GM10847 (cell line): ENCODE data around the gene CKAP2.

Experiments
- POLR2A ChIP-seq: IDR thresholded peaks from 2 replicates; pipeline ENCODE4 v1.6.1; 2011; ENCODE audit not compliant: insufficient read length; ENCODE audit errors: extremely low read depth

The CKAP2 gene, protein sequence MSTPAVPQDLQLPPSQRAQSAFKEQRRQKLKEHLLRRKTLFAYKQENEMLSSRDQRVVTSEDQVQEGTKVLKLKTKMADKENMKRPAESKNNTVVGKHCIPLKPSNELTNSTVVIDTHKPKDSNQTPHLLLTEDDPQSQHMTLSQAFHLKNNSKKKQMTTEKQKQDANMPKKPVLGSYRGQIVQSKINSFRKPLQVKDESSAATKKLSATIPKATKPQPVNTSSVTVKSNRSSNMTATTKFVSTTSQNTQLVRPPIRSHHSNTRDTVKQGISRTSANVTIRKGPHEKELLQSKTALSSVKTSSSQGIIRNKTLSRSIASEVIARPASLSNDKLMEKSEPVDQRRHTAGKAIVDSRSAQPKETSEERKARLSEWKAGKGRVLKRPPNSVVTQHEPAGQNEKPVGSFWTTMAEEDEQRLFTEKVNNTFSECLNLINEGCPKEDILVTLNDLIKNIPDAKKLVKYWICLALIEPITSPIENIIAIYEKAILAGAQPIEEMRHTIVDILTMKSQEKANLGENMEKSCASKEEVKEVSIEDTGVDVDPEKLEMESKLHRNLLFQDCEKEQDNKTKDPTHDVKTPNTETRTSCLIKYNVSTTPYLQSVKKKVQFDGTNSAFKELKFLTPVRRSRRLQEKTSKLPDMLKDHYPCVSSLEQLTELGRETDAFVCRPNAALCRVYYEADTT

DNA sequence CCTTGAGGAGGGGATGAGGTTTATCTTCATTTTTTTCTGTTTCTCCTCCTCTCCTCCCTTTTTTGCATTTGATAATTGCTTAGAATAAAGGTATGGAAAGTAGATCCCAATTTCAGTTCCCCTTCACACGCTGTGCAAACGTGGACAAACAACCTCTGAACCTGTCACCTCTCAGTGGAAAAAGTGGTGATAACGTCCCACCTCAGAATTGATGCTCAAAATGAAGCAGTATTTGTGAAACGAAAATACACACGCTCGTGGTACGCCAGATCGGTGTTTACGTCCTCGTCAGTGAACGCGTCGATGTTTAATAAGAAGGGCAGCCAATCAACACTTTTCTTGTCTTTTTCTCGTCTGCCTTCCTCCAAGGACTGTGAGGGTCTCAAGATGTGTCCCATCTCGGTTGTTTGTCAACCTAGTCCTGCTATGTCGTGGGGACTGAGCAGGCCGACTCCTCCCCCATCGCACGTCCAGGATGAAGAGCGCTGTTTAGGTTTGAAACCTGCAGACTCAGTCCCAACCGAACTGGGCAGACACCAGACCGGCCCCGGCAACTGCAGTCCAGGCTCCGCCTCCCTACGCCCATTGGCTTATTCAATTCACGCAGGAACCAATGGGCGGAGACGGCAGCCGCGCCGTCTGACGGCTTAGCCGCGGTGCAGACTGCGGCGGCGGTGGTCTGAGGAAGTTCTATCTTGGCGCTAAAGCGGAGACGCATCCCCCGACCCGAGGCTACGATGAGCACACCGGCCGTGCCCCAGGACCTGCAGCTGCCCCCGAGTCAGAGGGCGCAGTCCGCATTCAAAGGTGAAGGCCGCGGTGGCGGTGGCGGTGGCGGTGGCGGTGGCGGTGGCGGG is at the start of gene CKAP2:
Gene CKAP2 (plus strand): TSS at position 659 of the 857 bp plus-strand sequence. CDS start 79 bp downstream, at position 738.
- TF ChIP-seq POLR2A: peak; percentile 93

DNA sequence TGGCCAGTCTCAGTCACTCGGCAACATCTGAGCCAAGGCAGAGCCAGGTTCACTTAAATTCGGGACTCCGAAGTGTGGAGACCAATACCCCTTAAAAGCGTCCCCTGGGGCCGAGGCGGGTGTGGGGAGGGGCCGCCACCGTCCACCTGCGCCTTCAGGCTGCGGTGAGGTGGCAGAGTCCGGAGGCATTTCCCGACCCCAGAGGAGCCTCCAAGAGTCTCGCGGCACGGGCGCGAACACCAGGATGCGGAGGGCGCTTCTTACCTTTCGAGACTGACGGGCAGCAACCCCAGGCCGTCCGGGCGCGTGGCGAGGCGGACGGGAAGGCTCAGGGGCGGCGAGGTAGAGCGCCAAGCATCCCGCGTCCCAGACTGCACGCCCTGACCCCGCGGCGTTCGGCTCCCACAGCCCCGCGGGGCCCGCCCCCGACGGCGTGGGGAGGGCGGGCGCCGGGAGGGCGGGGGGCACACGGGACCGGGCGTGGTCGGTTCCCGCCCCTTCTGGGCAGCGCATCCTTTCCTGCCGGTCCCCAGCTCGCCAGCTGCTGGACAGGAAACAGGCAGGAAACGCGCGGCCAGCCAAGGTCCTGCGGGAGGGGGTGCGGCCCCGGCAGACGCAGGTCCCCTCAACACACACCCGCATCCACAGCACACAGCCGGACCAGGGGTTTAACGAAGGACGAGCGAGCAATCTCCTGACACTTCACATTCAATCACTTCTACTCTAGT is 49.3 kb upstream of the CKAP2 start, which contains the start of gene THSD1:
Gene THSD1 (minus strand): TSS at position 406 of the 728 bp plus-strand sequence. CDS start 3,572 bp downstream, outside the sequence.
- no peak for TF ChIP-seq POLR2A

DNA sequence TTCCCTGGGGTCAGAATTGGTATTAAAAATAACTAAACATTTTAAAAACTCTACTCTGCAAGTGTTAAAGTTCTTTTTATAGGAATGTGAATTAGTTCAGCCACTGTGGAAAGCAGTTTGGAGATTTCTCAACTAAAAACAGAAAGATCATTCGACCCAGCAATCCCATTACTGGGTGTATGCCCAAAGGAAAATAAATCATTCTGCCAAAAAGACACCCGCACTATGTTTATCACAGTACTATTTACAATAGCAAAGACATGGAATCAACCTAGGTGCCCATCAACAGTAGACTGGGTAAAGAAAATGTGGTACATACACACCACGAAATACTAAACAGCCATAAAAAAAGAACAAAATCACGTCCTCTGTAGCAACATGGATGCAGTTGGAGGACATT is 48.6 kb upstream of the CKAP2 start:
- no peak for TF ChIP-seq POLR2A

DNA sequence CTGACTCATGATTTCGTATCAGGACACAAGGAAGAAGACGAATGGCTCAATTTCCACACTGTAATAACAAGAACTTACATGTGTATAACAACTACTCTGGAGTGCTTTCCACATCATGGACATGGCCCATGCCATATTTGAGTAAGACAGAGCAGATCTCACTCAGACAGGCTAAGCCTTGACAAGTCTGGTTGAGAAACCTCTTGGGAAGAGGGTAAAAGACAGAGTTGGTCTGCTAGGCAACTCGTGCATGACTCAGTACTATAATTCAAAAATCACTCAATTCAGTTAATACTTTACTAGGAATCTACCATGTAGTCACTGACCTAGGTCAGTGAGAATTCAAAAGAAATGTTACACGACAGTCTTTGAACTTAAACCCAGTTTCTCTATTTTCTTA is 43.6 kb upstream of the CKAP2 start:
- TF ChIP-seq POLR2A: no peak

DNA sequence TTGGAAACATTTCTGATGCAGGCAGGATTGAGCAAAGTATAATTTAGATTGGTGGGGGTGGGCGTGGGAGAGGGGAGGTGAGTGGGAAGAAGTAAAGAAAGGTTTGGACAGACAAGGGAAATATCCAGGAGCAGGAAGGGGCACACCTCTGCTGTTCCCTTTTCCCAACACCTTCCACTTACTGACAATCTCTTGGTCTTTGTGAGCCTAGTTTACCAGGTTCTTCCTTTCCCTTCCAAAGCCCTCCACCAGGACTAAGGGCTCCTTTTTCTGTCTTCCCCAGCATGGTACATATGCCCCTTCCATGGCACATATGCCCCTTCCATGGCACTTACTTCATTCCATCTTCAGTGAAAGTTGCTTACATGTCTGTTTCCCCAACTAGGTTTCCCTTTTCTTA is 43.1 kb upstream of the CKAP2 start:
- no peak for TF ChIP-seq POLR2A

DNA sequence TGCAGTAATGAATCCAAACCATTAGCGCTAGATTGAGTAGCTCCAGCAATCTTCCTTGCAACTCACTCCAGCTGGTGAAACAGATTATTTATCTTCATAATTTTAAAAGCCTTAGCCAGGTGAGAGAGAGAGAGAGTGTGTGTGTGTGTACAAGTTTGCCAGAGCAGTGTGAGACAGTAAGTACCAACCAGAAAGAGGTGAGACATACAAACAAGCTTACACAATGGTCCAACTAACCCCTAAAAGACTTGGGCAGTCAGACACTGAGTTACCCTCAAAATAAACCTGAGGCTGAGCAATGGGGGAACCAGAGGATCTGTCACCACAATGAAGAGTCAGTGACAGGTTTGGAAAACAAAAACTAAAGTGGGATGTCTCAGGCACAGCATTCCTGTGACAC is 41.2 kb upstream of the CKAP2 start:
- no peak for TF ChIP-seq POLR2A

DNA sequence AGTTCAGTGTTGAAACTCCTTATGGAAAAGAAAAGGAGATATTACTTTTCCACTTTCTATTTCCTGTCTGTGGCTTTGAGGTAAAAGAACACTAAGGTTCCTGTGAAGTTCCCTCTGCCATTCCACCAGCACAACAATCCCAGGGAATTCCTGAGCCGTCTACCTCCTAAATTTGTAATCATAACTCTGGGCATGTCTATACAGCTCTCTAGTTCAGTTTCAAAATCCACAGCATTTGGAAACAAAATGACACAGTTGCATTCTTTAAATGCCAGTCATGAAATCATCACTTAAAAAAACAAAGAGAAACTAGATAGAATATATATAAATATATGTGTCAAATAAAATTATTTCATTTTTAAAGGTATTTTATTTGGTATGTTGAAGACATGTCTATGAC is 40.3 kb upstream of the CKAP2 start:
- no peak for TF ChIP-seq POLR2A

DNA sequence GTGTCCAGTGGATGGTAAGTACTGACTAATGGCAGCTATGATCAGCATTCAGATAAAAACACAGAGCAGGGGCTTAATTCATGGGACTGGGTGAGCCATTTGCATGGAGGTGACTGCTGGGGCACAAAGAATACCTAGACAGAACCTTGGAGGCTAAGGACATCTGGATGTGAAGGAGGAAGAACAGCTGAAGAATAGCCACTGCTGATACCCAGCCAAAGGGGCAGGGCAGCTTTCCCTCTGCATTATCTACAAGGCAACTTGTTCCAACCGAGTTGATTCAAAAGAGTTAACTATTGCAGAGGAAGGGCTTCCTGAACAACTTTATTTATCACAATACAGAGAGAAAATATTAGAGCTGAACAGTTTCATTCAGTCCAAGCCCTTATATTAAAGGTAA is 36.2 kb upstream of the CKAP2 start:
- TF ChIP-seq POLR2A: no peak

DNA sequence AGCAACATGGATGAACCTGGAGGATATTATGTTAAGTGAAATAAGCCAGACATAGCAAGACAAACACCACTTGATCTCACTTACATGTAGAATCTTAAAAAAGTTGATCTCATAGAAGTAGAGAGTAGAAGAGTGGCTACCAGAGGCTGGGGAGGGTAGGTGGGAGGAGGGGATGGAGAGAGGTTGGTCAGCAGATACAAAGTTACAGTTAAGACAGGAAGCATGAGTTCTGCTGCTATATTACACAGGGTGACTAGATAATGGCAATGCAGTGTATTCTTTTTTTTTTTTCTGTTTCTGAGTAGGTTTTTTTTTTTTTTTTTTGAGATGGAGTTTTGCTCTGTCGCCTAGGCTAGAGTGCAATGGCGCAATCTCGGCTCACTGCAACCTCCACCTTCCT is 34.1 kb upstream of the CKAP2 start:
- TF ChIP-seq POLR2A: no peak

DNA sequence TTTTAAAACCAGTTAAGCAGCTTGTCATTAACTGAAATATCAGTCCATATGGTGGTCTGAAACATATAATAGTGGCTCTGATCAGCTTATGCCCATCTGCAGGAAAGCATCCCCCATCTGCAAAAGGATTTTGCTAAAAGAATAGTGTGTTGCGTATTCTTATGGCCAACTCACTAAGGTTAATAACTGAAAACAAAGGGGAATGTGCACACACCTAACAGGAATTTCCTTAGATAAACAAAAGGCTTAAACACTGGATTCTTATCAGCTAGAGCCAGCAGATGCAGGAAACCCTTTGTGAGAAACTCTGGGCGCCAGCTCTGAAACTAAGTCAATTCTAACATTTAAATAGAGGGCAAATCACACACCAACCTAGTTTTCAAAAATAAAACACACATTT is 27.0 kb upstream of the CKAP2 start:
- no peak for TF ChIP-seq POLR2A

DNA sequence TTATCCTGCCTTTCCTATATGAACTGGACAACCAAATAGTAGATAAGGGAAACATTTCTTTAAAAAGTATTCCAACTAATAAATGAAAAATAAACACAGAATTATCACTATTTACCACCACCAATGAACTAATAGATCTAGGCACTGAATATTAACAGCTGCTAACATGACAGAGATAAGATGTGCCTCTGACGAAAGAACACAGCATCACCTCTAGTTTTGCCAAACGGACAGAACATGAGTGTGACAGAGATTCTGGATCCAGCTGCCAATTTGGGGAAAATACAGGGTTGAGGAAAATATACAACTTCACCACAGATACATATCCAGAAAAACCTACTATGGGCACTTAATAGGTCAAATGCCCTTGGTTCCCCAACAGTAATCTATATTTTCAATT is 22.8 kb upstream of the CKAP2 start:
- no peak for TF ChIP-seq POLR2A

DNA sequence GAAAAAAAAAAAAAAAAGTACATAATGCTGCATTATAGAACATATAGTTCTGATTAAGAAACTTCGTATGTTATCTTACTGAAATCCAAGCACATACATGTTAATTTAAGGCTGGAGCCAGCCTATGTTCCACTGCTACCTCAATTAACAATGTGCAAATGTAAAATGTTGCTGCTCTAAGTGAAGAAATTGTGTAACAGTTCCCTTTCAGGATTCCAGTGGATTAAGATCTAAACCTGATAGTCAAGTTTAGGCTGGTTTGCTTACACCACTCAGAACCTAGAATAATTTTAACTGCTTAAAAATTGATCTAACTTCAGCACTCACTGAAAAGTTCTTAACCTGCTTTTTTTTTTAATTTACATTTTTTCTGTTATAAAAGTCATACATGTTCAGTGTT is 9.0 kb upstream of the CKAP2 start:
- TF ChIP-seq POLR2A: no peak

DNA sequence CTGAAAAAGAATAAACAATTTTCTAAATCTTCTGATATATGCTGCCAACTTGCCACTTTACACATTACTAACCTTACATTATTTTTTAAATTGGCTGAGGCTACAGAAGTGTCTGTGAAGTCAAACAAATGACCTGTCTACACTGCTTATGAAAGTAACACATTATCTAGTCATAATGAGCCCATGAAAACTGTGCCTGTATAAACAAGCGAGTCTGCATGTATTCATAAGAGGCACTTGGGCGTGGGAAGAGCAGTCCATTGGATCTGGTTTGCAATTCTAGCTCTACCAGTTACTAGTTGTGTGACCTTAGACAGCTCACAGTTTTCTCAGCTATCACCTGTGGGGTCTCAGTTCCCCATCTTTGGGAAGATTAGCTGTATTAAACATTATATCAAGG is 7.9 kb upstream of the CKAP2 start:
- TF ChIP-seq POLR2A: no peak

DNA sequence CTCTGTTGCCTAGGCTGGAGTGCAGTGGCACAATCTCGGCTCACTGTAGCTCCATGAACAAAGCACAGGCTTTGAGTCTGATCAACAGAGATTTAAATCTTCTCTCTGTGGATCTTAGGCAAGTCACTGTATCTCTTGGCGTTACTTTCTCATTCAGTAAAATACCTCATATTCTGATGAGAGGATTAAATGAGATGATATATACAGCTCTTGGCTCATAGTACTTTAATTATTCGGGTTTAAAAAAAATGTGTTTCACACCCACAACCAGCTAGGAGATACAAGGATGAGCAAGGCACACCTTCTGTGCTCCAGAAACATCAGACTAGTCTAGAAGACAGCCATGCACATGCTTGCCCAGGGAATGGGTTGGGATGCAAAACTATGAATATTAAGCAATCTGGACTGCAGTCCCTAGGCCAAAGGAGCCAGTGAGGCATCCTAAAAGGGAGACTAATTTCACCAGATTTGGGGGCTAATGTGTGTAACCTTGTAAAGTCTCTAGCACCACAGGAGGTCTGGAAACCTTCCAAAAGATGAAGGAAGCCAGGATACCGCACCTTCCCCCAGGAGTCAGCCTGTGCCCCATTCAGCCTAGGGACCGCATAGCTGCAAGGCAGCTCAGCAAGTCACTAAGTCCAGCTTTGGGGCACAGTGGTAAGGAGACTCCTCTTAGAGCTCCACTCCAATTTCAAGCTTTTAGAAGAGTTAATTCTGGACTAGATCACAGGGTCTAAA is 7.3 kb upstream of the CKAP2 start:
- no peak for TF ChIP-seq POLR2A

DNA sequence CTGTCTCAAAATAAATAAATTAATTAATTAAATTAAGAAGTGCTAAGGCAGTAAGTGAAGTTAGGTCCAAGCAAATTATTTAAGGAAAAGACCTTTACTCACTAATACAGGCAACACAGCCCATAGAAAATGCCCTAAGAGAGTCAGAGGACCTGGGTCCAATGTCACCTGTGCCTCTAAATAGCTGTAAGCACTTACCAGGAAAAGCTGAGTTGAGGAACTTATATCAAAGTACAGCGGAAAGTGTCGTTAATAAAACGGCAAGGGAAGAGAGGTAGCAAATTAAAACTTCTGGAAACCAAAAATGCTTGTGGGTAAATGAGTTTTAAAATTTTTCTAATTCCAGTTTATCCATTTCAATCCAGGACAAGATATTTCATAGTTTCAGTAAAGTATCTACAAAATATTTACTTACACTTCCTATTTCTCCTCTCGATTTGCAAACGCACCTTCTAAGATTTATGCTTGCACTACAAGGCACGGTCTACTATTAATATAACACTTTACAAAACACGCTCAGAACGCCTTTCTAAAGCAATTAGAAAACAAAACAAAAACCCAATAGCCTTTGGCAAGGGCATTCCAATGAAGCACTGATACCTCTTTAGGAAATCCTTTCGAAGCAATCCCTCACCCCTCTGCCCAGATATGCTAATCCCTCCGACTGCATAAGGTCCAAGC is 5.8 kb upstream of the CKAP2 start:
- no peak for TF ChIP-seq POLR2A
